H1 (cell line): ENCODE data around the gene ENKD1. TPM values are rescaled to one million over a fixed set of nuclear protein-coding genes. Genes with fewer than 3 reads are reported as not detected.

Source experiments
- CTCF ChIA-PET: fragments of 300-600 bp; sonication (Branson Sonifier 250); formaldehyde crosslinking; loops from one replicate; lab custom pipeline; 2021; ENCODE audit not compliant: partially characterized antibody; lab: Charles Lee
- POLR2A ChIA-PET: fragments of 300-600 bp; sonication (Branson Sonifier 250); formaldehyde crosslinking; loops from one replicate; lab custom pipeline; 2021; ENCODE audit warnings: inconsistent platforms; ENCODE audit not compliant: partially characterized antibody; lab: Charles Lee
- DNase-seq, 2 experiments: peaks; one replicate each; pipeline versions ENCODE4 v3.0.0 to v3.0.0-alpha.2; 2010 to 2022; ENCODE audit warnings: low spot score in 2 of 2, low read depth in 1 of 2, mixed read lengths in 1 of 2
- FAIRE-seq: peaks from 2 replicates; lab custom pipeline; 2011; peaks lifted over from hg19 to GRCh38; lab: Jason Lieb, UNC
- H2AFZ ChIP-seq: 2 replicates; pipeline ENCODE4 v1.8.1; 2012; ENCODE audit warnings: low read length, inconsistent platforms
- H2AK5ac ChIP-seq: 2 replicates; pipeline ENCODE4 v1.6.1; 2013; ENCODE audit warnings: low read depth, low read length
- H2BK120ac ChIP-seq: replicated peaks from 2 replicates; pipeline ENCODE3; 2013; ENCODE audit warnings: low read depth, low read length, inconsistent platforms
- H2BK12ac ChIP-seq: 2 replicates; pipeline ENCODE4 v1.6.1; 2013; ENCODE audit warnings: low read depth, low read length
- H2BK15ac ChIP-seq: 2 replicates; pipeline ENCODE4 v1.6.1; 2013; ENCODE audit warnings: low read length
- H2BK20ac ChIP-seq: 2 replicates; pipeline ENCODE4 v1.6.1; 2013; ENCODE audit warnings: low read length
- H2BK5ac ChIP-seq: 2 replicates; pipeline ENCODE4 v1.6.1; 2013; ENCODE audit warnings: low read depth, low read length
- H3K14ac ChIP-seq: 2 replicates; pipeline ENCODE4 v1.6.1; 2013; ENCODE audit warnings: inconsistent platforms; ENCODE audit not compliant: insufficient read length
- H3K18ac ChIP-seq: 2 replicates; pipeline ENCODE4 v1.6.1; 2013; ENCODE audit warnings: low read length; ENCODE audit errors: extremely low read depth
- H3K23ac ChIP-seq: 2 replicates; pipeline ENCODE4 v1.6.1; 2013; ENCODE audit warnings: inconsistent platforms; ENCODE audit not compliant: insufficient read length
- H3K23me2 ChIP-seq: 2 replicates; pipeline ENCODE4 v1.6.1; 2013; ENCODE audit warnings: low read depth, low read length
- H3K27ac ChIP-seq: 2 replicates; pipeline ENCODE4 v1.6.1; 2011; ENCODE audit warnings: low read depth, low read length, inconsistent platforms
- H3K27me3 ChIP-seq, 4 experiments: replicated peaks in 1 of 4; 1 replicate in 1 of 4; 2 replicates in 3 of 4; pipeline versions ENCODE4 v1.6.1 to v1.8.1; 2011 to 2013; ENCODE audit warnings: low read length in 3 of 4, mild to moderate bottlenecking in 3 of 4, inconsistent platforms in 2 of 4, mixed read lengths in 2 of 4, moderate library complexity in 1 of 4; ENCODE audit not compliant: control insufficient read depth in 3 of 4, insufficient read depth in 3 of 4; ENCODE audit errors: extremely low read depth in 1 of 4
- H3K36me3 ChIP-seq, 4 experiments: 2 replicates each; pipeline versions ENCODE4 v1.6.1 to v1.8.1; 2011 to 2013; ENCODE audit warnings: mild to moderate bottlenecking in 4 of 4, low read length in 3 of 4, moderate library complexity in 2 of 4, control low read depth in 1 of 4, inconsistent platforms in 1 of 4; ENCODE audit not compliant: insufficient read depth in 4 of 4, control insufficient read depth in 2 of 4
- H3K4ac ChIP-seq: replicated peaks from 2 replicates; pipeline ENCODE3; 2013; ENCODE audit warnings: low read length, low read depth, mixed read lengths, inconsistent platforms; ENCODE audit not compliant: insufficient read length
- H3K4me1 ChIP-seq, 4 experiments: replicated peaks in 1 of 4; 1 replicate in 1 of 4; 2 replicates in 3 of 4; pipeline versions ENCODE4 v1.6.1 to v1.8.1; 2011 to 2013; ENCODE audit warnings: low read length in 3 of 4, inconsistent platforms in 2 of 4, mixed read lengths in 1 of 4; ENCODE audit not compliant: insufficient read depth in 4 of 4, control insufficient read depth in 3 of 4
- H3K4me2 ChIP-seq, 2 experiments: 2 replicates each; pipeline versions ENCODE4 v1.6.1 to v1.8.1; 2011 to 2013; ENCODE audit warnings: low read depth in 2 of 2, low read length in 2 of 2, control low read depth in 1 of 2, inconsistent platforms in 1 of 2, mild to moderate bottlenecking in 1 of 2; ENCODE audit not compliant: insufficient read depth in 1 of 2
- H3K4me3 ChIP-seq, 4 experiments: fragments of 200-600, 300-600 bp in 1 of 4; sonication (generic), shearing (Covaris generic), sonication (Bioruptor Twin) in 1 of 4; 2 replicates each; pipeline versions ENCODE4 v1.5.1 to v1.8.1; 2011 to 2016; ENCODE audit warnings: low read length in 4 of 4, low read depth in 3 of 4, control low read depth in 2 of 4, inconsistent platforms in 2 of 4, mild to moderate bottlenecking in 2 of 4, mixed read lengths in 1 of 4, moderate library complexity in 1 of 4; ENCODE audit not compliant: insufficient read depth in 2 of 4; ENCODE audit errors: extremely low read depth in 1 of 4
- H3K56ac ChIP-seq: replicated peaks from 2 replicates; pipeline ENCODE3; 2013; ENCODE audit warnings: low read depth, mild to moderate bottlenecking, mixed read lengths, low read length, inconsistent platforms; ENCODE audit not compliant: insufficient read length
- H3K79me1 ChIP-seq: 2 replicates; pipeline ENCODE4 v1.6.1; 2013; ENCODE audit warnings: low read depth, low read length, control low read depth
- H3K79me2 ChIP-seq, 2 experiments: 2 replicates each; pipeline versions ENCODE4 v1.6.1 to v1.8.1; 2012 to 2013; ENCODE audit warnings: low read length in 2 of 2, mild to moderate bottlenecking in 2 of 2, inconsistent platforms in 1 of 2; ENCODE audit not compliant: insufficient read depth in 2 of 2, control insufficient read depth in 1 of 2
- H3K9ac ChIP-seq, 4 experiments: replicated peaks in 1 of 4; 1 replicate in 1 of 4; 2 replicates in 3 of 4; pipeline versions ENCODE4 v1.6.1 to v1.8.1; 2011 to 2013; ENCODE audit warnings: low read depth in 3 of 4, low read length in 3 of 4, control low read depth in 2 of 4, mild to moderate bottlenecking in 2 of 4, moderate library complexity in 2 of 4, inconsistent platforms in 1 of 4; ENCODE audit errors: extremely low read depth in 1 of 4
- H3K9me3 ChIP-seq, 2 experiments: 2 replicates each; pipeline versions ENCODE4 v1.6.1 to v1.8.1; 2012 to 2013; ENCODE audit warnings: mild to moderate bottlenecking in 2 of 2, moderate library complexity in 2 of 2, control low read depth in 1 of 2, inconsistent platforms in 1 of 2, low read depth in 1 of 2, low read length in 1 of 2, mixed read lengths in 1 of 2; ENCODE audit not compliant: insufficient read depth in 2 of 2
- H4K20me1 ChIP-seq, 2 experiments: replicated peaks in 1 of 2; 2 replicates each; pipeline versions ENCODE3 to v1.8.1; 2011 to 2013; ENCODE audit warnings: inconsistent platforms in 2 of 2, low read length in 2 of 2, mild to moderate bottlenecking in 1 of 2; ENCODE audit not compliant: insufficient read depth in 2 of 2, control insufficient read depth in 1 of 2
- H4K5ac ChIP-seq: 2 replicates; pipeline ENCODE4 v1.6.1; 2013; ENCODE audit warnings: low read length, low read depth, mixed read lengths, inconsistent platforms; ENCODE audit not compliant: insufficient read length
- H4K8ac ChIP-seq: 2 replicates; pipeline ENCODE4 v1.8.0; 2013; ENCODE audit warnings: mild to moderate bottlenecking, moderate library complexity, low read length, inconsistent platforms; ENCODE audit not compliant: insufficient read depth; ENCODE audit errors: extremely low read depth
- H4K91ac ChIP-seq: replicated peaks from 2 replicates; pipeline ENCODE3; 2013; ENCODE audit warnings: low read length, mixed read lengths, inconsistent platforms; ENCODE audit not compliant: insufficient read length
- WGBS, 2 experiments: shearing (Covaris generic) in 1 of 2; methylation state at CpG; one replicate each; pipeline versions ENCODE4 v1.1.6 to v1.1.7; 2013 to 2015; ENCODE audit warnings: low lambda C conversion rate in 2 of 2, mixed read lengths in 2 of 2, inconsistent platforms in 1 of 2, low coverage in 1 of 2, missing lambda C conversion rate in 1 of 2; ENCODE audit not compliant: insufficient replicate concordance in 2 of 2, insufficient coverage in 1 of 2, insufficient read length in 1 of 2; ENCODE audit errors: extremely low coverage in 1 of 2, missing lambda C conversion rate in 1 of 2; 5-methylcytosine and 5-hydroxymethylcytosine counted together
- polyA plus RNA-seq, 7 experiments: library from polyadenylated mRNA; depleted of rRNA in 3 of 7; stranded (reverse) in 5 of 7; unstranded in 2 of 7; fragments of >200 nt in 5 of 7; fragments of 200-250 nt in 2 of 7; gene quantifications; 1 replicate in 5 of 7; 2 replicates in 1 of 7; 4 replicates in 1 of 7; pipeline versions ENCODE4 v1.2.1 to v1.2.3, GENCODE V29; 2011 to 2013; ENCODE audit warnings: missing spikeins in 2 of 7, mixed read lengths in 2 of 7
- total RNA-seq: library from RNA; stranded (reverse); fragmentation: NEBNext Ultra II Directional; extraction: Animal tissue kit (Norgen Biotek cat#: 25700); gene quantifications from 2 replicates; pipeline ENCODE4 v1.2.1, GENCODE V29; 2021

Gene ENKD1
- total and polyA plus RNA-seq, 2 of the 8 experiments (the other 6 are each of a cell fraction or from before 2014, with no cell fraction given): 12.9 to 16.1 TPM

DNA sequence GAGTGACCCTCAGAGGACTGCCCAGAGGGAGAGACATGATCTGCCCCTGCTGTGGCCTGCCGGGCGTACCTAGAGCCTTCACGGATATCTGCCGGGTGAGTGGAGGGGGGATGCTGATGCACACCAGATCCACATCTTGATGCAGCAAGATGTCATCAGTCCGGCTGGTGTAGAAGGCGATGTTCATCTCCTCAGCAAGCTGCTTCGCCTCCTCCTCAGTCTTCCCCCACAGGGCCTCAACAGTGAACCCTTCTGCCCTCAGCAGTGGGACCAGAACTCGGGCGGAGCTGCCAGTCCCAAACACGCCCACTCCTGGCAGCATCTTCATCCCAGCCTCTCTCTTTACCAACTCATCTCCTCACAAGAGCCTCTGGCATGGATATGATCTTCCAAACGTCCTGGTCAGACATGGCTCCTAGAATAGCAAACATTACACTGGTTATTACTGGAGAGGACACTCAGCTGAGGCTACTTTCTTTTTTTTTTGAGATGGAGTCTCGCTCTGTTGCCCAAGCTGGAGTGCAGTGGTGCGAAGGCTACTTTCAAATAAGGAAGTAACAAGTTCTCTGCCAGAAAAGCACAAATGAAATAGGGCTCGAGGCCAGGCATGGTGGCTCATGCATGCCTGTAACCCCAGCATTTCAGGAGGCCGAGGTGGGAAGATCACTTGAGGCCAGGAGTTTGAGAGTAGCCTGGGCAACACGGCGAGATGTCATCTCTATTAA is 19.0 kb upstream of the ENKD1 start:
- H2BK120ac ChIP-seq: no peak overlapping the region
- no peak overlapping the region for H3K9ac ChIP-seq
- no peak overlapping the region for H3K4me2 ChIP-seq
- no peak overlapping the region for H2BK5ac ChIP-seq
- no peak for DNase-seq
- H3K27me3 ChIP-seq: no peaks in the 10 kb centered on the region
- H3K36me3 ChIP-seq: peaks cover 3 to 16% (median 10%) of the 10 kb centered on the region in 4 experiments; a peak in 6 of 8 replicates
- H3K79me2 ChIP-seq: peaks cover 0 to 3% of the 10 kb centered on the region in 2 experiments; a peak in 1 of 4 replicates
- H3K4ac ChIP-seq: no peak overlapping the region
- no peak overlapping the region for H2AFZ ChIP-seq
- no peak overlapping the region for H2BK20ac ChIP-seq
- H3K4me1 ChIP-seq: no peaks in the 10 kb centered on the region
- POLR2A ChIA-PET: no interaction called here
- H3K23me2 ChIP-seq: no peaks in the 10 kb centered on the region
- H3K27ac ChIP-seq: no peak overlapping the region
- no peak overlapping the region for H3K56ac ChIP-seq
- H2BK15ac ChIP-seq: no peak overlapping the region
- H3K23ac ChIP-seq: no peak overlapping the region
- H3K4me3 ChIP-seq: no peak overlapping the region
- no peak overlapping the region for H2AK5ac ChIP-seq
- H3K79me1 ChIP-seq: no peaks in the 10 kb centered on the region
- peaks cover 1 to 3% of the 10 kb centered on the region in 2 experiments for H4K20me1 ChIP-seq
- FAIRE-seq: no peak
- no peak overlapping the region for H2BK12ac ChIP-seq
- H3K14ac ChIP-seq: no peak overlapping the region
- CTCF ChIA-PET: interaction anchor here (1.5 to 7.2 kb wide), 3 partner anchors 13 to 198 kb away, joined by 4 to 45 read pairs (median 6); no protein-coding TSS in a partner anchor
- WGBS, 2 experiments: 88% methylated on average over 17 of the region's 17 CpGs; no CpG with 5 or more reads in 1 of the 2 experiments
- no peak overlapping the region for H3K18ac ChIP-seq
- H4K5ac ChIP-seq: no peak overlapping the region
- no peaks in the 10 kb centered on the region for H3K9me3 ChIP-seq
- H4K8ac ChIP-seq: no peak overlapping the region
- H4K91ac ChIP-seq: no peak overlapping the region
